Ishikawa (cell line): ENCODE data around the gene BCL6.

Source experiments
- CEBPB ChIP-seq: IDR thresholded peaks from 2 replicates; pipeline ENCODE4 v1.6.1; 2012
- CREB1 ChIP-seq: IDR thresholded peaks from 2 replicates; pipeline ENCODE4 v1.6.1; 2012; ENCODE audit warnings: low read depth
- EGR1 ChIP-seq: IDR thresholded peaks from 2 replicates; pipeline ENCODE4 v1.6.1; 2012
- EP300 ChIP-seq: IDR thresholded peaks from 2 replicates; pipeline ENCODE4 v1.6.1; 2012; ENCODE audit warnings: borderline replicate concordance
- FOXM1 ChIP-seq: IDR thresholded peaks from 2 replicates; pipeline ENCODE4 v1.6.1; 2012; ENCODE audit warnings: low read depth, borderline replicate concordance
- NFIC ChIP-seq: IDR thresholded peaks from 2 replicates; pipeline ENCODE4 v1.6.1; 2012
- RAD21 ChIP-seq: IDR thresholded peaks from 2 replicates; pipeline ENCODE4 v1.6.1; 2012; ENCODE audit warnings: low read depth
- REST ChIP-seq: IDR thresholded peaks from 2 replicates; pipeline ENCODE4 v1.6.1; 2012; ENCODE audit warnings: low read depth, mild to moderate bottlenecking
- TAF1 ChIP-seq: IDR thresholded peaks from 2 replicates; pipeline ENCODE4 v1.6.1; 2012; ENCODE audit warnings: low read depth, mild to moderate bottlenecking
- TCF12 ChIP-seq: IDR thresholded peaks from 2 replicates; pipeline ENCODE4 v1.6.1; 2012; ENCODE audit warnings: low read depth
- TEAD4 ChIP-seq: IDR thresholded peaks from 2 replicates; pipeline ENCODE4 v1.6.1; 2012
- USF1 ChIP-seq: IDR thresholded peaks from 2 replicates; pipeline ENCODE4 v1.6.1; 2012
- YY1 ChIP-seq: IDR thresholded peaks from 2 replicates; pipeline ENCODE4 v1.6.1; 2012; ENCODE audit warnings: low read depth
- ZBTB7A ChIP-seq: IDR thresholded peaks from 2 replicates; pipeline ENCODE4 v1.6.1; 2012; ENCODE audit warnings: low read depth
- TF ChIP-seq, protein P1 (sequence below): IDR thresholded peaks from 2 replicates; pipeline ENCODE4 v1.6.1; 2012

The BCL6 gene

DNA sequence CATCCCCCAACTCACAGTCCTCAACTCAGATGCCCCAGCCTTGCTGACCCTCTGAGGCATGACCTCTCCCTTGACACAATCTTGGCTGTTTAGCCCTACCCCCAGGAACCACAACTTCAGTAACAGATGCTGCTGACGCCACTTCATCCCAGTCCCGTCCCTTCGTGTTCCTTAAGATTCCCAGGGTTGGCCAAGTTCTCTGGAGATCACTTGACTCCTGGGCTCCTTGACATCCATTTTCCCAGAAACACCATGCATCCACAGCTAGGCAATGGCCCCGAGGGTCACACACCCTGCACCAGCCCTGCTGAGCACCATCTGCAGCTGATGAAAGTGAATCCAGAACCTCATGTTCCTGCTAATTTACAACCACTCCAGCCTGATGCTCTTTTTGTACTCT is 49.8 kb downstream of the BCL6 start:
- TF ChIP-seq TEAD4 (no peak), CEBPB (no peak), ZBTB7A (no peak), USF1 (no peak), EP300 (no peak), EGR1 (no peak)

DNA sequence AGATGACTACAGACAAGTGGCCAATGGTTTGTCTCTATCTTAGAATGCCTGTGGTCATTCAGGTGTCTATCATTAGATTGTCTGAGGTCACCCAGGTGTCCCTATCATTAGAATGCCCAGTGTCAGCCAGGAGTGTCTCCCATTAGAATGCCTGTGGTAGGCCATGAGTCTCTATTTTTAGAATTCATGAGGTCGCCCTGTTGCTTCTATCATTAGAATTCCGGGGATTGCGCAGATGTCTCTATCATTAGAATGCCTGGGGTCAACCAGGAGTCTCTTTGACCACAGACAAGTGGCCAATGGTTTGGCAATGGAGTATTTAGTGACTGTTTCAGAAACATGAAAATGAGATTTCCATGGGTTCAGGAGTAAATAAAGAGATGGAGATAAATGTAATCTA is 50.5 kb downstream of the BCL6 start:
- no peak for TF ChIP-seq REST
- no peak for TF ChIP-seq TEAD4
- no peak for TF ChIP-seq CEBPB
- TF ChIP-seq TAF1 = no peak
- no peak for TF ChIP-seq ZBTB7A
- TF ChIP-seq, protein P1, sequence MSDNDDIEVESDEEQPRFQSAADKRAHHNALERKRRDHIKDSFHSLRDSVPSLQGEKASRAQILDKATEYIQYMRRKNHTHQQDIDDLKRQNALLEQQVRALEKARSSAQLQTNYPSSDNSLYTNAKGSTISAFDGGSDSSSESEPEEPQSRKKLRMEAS = no peak
- TF ChIP-seq EGR1 = no peak
- no peak for TF ChIP-seq FOXM1
- TF ChIP-seq TCF12 = no peak
- no peak for TF ChIP-seq CREB1
- TF ChIP-seq NFIC = no peak
- no peak for TF ChIP-seq EP300
- no peak for TF ChIP-seq RAD21
- TF ChIP-seq USF1 = no peak
- TF ChIP-seq YY1 = no peak

GRCh38 chr3:187693431-187693830 is 51.8 kb downstream of the BCL6 start:
- TF ChIP-seq TAF1 (no peak), RAD21 (no peak), FOXM1 (no peak), CREB1 (no peak), ZBTB7A (no peak), EP300 (no peak), REST (no peak), YY1 (no peak), TEAD4 (no peak), EGR1 (no peak), USF1 (no peak), NFIC (no peak), CEBPB (no peak), TCF12 (no peak)
- TF ChIP-seq, protein P1 = no peak

GRCh38 chr3:187689984-187690383 is 55.3 kb downstream of the BCL6 start:
- TF ChIP-seq USF1 (no peak), TEAD4 (no peak), EGR1 (no peak), ZBTB7A (no peak), NFIC (no peak), YY1 (no peak), FOXM1 (no peak), TCF12 (no peak), REST (no peak), TAF1 (no peak), CEBPB (no peak), EP300 (no peak), CREB1 (no peak), RAD21 (no peak)
- TF ChIP-seq, protein P1 = no peak
